Hepatocyte (in vitro differentiated cells): ENCODE measurements around the gene TNFSF12.

ENCODE experiments used
- CTCF ChIP-seq: fragments of 200-600 bp; sonication (generic); IDR thresholded peaks from 2 replicates; pipeline ENCODE4 v1.5.1; 2016; ENCODE audit warnings: antibody characterized with exemption, mild to moderate bottlenecking; ENCODE audit not compliant: poor library complexity
- EZH2 ChIP-seq: fragments of 200-600 bp; sonication (generic); IDR thresholded peaks from 2 replicates; pipeline ENCODE4 v1.6.1; 2016; ENCODE audit warnings: antibody characterized with exemption, mild to moderate bottlenecking, borderline replicate concordance
- EZH2phosphoT487 ChIP-seq: fragments of 200-600 bp; sonication (generic); IDR thresholded peaks from one replicate; pipeline ENCODE4 v1.6.1; 2018; ENCODE audit warnings: antibody characterized with exemption, mild to moderate bottlenecking, low read depth, moderate library complexity; ENCODE audit not compliant: unreplicated experiment, severe bottlenecking

- no peak for TF ChIP-seq CTCF
- no peak for TF ChIP-seq EZH2
- no peak for TF ChIP-seq EZH2phosphoT487
Measured at GRCh38 chr17:7569571-7569970, 20.7 kb downstream of the TNFSF12 start.
